AG09309 (cell line): Measurements from ENCODE around the gene CNOT6L.

Experiments used
- DNase-seq: peaks from one replicate; pipeline ENCODE4 v3.0.0-alpha.2; 2010; ENCODE audit warnings: low read depth
- H3K4me3 ChIP-seq: 2 replicates; pipeline ENCODE4 v1.5.1; 2011; ENCODE audit warnings: mild to moderate bottlenecking, low read depth, low read length, moderate library complexity; ENCODE audit not compliant: control insufficient read depth
- TF ChIP-seq, protein P1 (sequence below): IDR thresholded peaks from 2 replicates; pipeline ENCODE4 v1.5.1; 2011; ENCODE audit warnings: mild to moderate bottlenecking, low read depth, low read length, inconsistent platforms; ENCODE audit not compliant: insufficient read depth, control insufficient read depth; ENCODE audit errors: missing control alignments

The CNOT6L gene

DNA sequence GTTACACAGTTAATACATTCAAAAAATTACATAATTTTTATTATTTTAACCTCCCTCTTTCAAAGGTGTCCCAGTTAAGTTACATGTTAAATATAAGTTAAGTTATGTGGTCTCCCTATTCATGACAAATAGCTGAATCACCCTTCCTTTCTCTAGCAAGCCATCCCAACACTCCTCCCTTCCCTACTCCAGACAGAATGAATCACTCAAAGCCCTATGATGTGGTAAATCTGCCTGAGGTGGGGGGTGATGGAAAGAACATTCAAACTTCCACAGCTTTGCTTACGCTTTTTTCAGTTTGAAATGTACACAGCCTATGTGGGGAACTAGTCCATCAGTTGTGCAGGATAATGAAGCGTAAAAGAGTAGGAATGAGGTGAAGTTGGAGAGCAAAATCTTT is 123.4 kb downstream of the CNOT6L start:
- TF ChIP-seq, protein P1, sequence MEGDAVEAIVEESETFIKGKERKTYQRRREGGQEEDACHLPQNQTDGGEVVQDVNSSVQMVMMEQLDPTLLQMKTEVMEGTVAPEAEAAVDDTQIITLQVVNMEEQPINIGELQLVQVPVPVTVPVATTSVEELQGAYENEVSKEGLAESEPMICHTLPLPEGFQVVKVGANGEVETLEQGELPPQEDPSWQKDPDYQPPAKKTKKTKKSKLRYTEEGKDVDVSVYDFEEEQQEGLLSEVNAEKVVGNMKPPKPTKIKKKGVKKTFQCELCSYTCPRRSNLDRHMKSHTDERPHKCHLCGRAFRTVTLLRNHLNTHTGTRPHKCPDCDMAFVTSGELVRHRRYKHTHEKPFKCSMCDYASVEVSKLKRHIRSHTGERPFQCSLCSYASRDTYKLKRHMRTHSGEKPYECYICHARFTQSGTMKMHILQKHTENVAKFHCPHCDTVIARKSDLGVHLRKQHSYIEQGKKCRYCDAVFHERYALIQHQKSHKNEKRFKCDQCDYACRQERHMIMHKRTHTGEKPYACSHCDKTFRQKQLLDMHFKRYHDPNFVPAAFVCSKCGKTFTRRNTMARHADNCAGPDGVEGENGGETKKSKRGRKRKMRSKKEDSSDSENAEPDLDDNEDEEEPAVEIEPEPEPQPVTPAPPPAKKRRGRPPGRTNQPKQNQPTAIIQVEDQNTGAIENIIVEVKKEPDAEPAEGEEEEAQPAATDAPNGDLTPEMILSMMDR, result no peak
- DNase-seq, result peak; percentile 73
- no peak overlapping the region for H3K4me3 ChIP-seq

DNA sequence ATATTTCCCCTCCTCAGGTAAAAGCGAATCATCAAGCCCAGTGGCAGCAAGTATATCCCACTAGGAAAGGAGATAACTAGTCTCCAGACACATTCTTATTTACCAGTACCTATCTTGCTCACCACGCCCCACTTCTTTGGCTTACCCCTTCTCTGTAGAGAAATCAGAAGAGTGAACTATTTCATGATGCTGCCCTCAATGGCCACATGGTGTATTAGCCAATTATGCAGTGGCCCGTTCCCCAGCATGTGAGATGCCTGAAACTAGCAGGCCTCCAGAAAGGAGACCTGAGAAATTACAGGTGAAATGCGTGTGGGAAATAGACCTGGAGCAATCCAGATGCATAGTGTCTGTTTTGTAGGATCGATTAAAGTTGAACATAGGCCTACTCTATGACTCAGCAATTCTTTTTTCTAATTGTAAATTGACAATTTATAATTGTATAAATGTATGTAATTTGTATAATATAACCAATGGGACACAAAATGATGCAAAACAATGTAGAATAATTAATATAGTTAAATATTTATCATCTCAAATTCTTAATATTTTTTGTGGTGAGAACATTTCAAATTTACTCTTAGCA is 126.2 kb downstream of the CNOT6L start:
- no peak for DNase-seq
- no peak overlapping the region for H3K4me3 ChIP-seq
- TF ChIP-seq, protein P1, result no peak

DNA sequence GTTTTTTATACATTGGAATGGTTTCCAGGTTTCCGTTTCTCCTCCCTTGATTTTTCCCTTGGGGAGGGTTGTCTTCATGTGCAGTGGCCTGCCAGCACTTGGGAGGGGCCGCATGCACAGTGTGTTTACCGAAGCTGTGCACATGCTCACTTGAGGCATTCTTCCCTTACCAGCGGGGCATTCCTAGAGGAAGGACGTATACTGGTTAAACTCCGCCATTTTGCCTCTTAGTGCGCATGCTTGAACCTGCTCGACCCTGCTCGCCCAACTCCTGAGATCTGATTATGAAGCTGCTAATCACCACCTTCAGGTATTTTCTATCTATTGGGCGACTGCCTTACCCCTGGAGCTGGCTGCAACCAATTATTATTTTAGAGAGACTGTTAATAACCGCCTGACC is 137.4 kb downstream of the CNOT6L start:
- H3K4me3 ChIP-seq, result no peak overlapping the region
- TF ChIP-seq, protein P1, result no peak
- no peak for DNase-seq

DNA sequence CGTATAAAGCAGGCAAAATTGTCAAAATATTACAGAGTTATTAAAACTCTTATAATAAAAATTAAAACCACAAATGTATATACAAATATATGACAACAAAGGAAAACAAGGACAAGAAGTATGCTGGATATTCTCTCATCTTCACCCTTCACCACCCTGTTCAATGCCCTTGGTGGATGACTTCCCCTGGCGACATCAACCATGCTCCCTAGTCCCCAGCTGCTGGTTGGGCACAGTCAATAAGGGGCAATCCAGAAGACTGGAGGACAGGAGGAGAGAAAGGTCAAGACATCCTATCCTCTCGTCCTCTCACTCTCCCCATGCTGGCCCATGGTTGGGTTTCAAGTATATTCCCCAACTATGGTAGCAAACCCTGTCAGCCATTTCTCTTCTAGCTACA is 142.3 kb downstream of the CNOT6L start:
- DNase-seq, result no peak
- TF ChIP-seq, protein P1, result no peak
- H3K4me3 ChIP-seq, result no peak overlapping the region

DNA sequence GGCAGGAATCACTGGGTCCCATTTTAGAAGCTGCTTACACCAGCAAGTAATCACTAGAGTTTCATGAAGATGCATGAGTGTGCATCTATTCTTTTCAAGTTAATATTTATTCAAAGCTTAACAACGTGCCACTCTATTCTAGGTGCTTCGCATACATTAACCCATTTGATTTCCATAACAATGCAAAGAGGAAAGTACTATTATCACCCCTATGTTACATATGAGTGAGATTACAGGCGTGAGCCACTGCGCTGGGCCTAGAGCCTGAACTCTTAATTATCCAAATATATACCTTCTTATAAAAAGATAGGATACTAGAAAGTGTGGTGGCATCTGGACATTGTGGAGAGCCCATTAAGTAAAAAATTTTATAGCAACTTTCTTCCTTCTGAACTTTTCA is 148.1 kb downstream of the CNOT6L start:
- TF ChIP-seq, protein P1, result no peak
- DNase-seq, result no peak
- no peak overlapping the region for H3K4me3 ChIP-seq

DNA sequence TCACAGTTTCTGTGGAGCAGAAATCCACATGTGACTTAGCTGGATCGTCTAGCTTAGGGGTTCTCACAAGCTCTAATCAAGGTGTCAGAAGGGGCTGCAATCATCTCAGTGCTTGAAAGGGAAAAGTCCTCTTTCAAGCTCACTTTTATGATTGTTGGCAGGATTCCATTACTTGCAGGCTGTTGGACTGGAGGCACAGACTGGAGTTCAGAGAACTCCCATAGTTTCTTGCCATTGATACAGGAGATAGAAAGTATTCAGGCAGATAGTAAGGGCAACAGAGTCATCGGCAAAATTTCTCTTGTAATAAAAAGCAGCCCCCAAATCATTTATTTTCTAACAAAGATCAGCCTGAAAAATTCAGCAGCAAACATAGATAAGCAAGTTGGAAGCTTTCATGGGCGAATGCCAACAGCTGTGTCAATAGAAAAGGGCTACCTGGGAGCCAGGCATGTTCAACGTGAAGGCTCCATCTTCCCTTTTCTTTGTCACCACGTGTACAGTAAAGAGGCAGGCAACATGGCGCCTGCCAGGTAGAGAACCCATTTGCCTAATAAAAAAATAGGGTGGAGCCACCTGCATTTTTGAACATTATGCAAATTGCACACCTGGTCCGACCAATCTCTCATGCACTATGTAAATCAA is 149.1 kb downstream of the CNOT6L start:
- H3K4me3 ChIP-seq, result no peak overlapping the region
- TF ChIP-seq, protein P1, result no peak
- DNase-seq, result no peak

DNA sequence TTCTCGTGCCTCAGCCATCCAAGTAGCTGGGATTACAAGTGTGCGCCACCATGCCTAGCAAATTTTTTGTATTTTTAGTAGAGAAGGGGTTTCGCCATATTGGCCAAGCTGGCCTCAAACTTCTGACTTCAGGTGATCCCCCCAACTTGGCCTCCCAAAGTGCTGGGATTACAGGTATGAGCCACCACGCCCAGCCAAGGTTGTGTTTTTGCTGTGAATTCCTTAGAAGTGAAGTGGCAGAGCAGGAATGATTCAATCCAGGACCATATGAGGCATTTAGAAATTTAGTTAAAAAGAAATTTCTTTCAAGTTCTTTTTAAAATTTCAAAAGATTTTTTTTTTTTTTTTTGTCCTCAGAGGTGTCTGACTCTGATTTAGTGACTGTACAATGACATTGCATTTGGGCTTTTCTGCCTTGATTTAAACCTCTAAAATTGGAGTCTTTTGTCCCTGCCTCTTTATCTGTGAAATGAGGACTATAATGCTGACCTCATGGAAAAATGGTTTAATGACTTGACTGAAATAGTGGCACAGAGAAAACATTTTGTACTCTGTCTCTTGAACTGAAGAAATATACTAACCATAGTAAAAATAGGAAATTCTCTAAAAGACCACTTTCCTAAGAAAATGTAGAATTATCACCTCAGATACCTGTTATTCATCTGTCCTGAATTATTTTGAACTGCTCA is 153.6 kb downstream of the CNOT6L start:
- TF ChIP-seq, protein P1, result no peak
- no peak overlapping the region for H3K4me3 ChIP-seq
- no peak for DNase-seq
